Measurements from ENCODE around the gene FOXI1.
"Not testable (repeated sequence)": the region's sequence is repeated elsewhere in the genome, so short reads cannot be mapped to it uniquely, and the experiment has no call there.

Gene FOXI1

DNA sequence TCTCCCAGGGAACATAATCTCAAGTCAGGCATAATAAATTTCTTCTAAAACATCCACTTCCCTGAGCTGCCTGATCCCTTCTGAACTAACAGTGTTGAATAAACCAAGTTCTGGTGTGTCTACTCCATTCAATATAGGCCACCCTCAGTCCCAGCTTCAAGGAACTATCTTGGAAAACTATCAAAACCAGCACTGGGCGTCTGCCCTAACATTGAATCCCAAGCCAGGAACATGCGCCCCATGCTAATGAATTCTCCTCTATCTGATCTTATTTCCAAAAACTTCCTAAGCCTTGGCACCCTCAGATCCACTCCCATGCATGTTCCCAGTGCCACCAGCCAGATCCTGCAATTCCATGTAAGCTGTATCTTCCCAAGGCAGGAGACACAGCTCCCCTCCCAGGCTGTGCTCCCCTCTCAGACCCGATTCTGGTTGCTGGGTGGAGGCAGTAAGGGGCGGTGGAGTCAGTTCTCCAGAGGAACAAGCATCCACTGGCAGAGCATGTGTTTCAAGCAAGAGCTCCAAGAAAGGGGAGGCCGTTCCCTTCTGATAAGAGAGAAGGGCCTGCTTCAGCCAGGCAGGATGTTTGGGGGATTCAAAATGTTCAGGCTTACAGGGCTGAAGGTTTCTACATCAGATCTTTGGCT, 13.1 kb upstream of the FOXI1 start:
- DNase-seq (ENCODE audit: low read depth in 1 of 2, low spot score in 1 of 2), result no peak

DNA sequence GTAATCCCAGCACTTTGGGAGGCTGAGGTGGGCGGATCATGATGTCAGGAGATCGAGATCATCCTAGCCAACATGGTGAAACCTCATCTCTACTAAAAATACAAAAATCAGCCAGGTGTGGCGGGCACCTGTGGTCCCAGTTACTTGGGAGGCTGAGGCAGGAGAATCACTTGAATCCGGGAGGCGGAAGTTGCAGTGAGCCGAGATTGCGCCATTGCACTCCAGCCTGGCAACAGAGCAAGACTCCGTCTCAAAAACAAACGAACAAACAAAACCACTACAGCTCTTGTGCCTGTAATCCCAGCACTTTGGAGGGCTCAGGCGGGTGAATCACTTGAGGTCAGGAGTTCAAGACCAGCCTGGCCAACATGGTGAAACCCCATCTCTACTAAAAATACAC, 11.4 kb upstream of the FOXI1 start:
- not testable (repeated sequence) for DNase-seq (ENCODE audit: low read depth in 1 of 2, low spot score in 1 of 2)

DNA sequence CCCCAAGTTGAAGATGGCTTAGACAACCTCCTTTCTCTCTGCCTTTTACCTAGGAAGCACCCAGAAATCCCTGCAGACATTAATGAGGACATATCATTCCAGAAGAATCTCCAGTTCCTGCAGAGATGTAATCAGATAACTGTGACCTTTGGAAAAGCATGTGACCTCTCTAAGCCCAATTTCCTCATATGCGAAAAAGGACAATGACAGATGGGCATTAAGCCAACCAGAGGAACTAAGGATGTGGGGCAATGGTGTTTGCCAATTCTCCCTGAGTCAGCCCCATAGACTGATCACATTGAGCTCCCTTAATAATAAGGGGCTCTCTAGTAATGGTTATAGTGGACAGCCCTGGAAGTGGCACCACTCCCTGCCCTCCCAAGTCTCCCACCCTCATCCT, 10.1 kb upstream of the FOXI1 start:
- no peak for DNase-seq (ENCODE audit: low read depth in 1 of 2, low spot score in 1 of 2)

DNA sequence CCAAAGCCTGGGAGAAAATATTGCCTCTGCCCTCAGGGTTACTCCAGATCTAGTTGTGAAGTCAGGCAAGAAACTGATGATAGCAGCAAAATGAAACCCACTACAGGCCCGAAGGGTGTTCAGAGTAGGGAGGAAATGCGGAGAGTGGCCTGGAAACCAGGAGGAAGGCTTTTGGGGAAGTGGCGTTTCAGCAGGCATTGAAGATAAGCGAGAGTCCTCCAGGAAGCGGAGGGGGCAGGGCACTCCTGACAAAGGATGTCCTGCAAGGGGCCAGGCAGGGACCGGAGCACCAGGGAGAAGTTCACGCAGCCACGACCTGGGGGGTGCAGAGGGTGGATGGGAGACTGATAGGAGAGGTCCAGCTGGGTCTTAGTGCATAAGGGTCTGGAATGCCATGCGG, 7.8 kb upstream of the FOXI1 start:
- DNase-seq (ENCODE audit: low read depth in 1 of 2, low spot score in 1 of 2), result no peak

DNA sequence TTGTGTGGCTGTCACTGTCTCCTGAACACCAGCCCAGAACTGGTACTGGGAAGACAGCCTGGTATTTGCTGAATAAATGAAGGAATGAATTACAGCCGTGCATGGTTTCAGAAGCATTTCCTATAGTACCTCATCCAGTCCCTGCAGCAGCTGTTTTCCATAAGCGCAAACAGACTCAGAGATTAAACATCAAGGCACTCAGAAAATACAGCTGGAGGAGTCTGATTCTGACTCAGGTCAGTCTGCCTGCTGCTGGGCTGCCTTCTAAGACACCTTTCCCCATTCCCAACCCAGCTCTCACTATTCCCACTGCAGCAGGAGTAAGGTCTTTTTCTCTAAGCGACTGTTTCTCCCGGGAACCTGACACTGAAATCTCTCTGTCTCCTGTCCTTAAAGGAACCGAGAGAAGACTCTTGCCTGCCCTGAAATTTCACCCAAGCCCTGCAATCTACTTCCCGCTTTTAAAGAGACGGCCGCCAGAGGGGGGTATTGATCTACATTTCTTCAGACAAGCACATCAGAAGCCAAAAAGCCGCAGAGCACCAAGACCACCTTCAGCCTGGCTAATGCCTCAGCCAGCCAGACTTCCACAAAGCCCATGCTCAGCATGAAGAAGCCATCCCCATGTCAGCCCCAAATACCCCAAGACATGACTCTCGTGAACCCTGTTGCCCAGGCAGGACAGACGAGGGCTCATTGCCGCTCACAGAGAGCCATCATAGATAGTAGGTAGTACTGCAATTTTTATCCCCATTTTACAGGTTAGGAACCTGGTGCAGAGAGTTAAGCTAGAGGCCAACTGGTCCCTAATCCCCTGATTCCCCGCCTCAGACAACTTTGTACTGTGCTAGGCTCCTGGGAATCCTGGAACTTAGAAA, 5.4 kb upstream of the FOXI1 start:
- peak; percentile 15 to 40 for DNase-seq (ENCODE audit: low read depth in 1 of 2, low spot score in 1 of 2)

DNA sequence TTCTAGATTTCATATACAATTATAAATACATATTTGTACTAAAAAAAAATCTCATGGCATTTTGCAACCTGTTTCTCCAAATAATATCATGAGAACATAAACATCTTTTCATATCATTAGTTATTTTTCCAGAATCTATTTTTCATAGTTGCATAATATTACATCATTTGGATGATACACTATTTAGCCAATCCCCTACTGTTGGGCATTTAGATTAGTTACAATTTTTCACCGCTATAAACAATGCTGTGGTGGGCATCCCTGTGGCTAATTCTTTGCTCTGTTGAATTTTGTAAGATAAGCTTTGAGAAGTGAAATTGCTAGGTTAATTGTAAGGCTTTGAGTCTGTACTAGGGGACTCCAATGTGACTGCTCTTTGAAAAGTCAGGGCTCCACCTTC, 2.2 kb upstream of the FOXI1 start:
- DNase-seq (ENCODE audit: low read depth in 1 of 2, low spot score in 1 of 2), result no peak

DNA sequence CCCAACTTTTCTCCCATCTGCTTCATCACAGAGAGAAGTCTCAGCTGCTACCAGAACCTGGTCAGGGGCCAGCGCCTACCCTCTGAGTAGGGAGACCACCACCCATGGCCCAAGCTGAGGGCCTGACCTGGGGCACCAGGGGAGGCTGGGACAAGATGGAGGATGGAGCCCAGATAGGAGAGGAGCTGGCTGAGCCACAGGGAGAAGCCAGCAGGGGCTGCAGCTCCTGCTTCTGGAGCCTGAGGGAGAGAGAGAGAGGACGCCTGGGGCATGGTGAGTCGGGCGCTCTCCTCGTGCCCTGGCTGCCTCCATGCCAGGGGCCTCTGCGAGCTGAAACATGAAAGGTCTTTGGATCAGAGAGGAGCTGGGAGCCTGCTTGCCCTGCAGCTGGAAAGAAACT, 1.4 kb upstream of the FOXI1 start:
- DNase-seq (ENCODE audit: low read depth in 1 of 2, low spot score in 1 of 2), result no peak

DNA sequence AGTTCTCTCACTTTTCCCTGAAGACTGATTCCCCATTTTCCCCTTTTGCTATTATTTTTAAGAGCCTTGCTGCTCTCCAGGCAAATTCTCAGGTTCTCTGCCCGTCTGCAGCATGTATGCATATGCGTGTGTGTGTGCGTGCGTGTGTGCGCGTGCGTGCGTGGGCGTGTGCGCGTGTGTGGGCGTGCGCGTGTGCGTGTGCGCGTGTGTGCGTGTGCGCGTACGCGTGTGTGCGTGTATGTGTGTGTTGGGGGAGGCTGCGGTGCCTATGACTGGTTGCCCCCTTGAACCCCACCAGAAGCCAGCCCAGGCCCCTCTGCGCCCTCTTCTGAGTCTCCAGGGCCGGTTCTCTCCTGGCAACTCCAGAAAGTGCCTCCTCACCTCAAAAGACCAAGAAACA, 987 bp upstream of the FOXI1 start:
- no peak for DNase-seq (ENCODE audit: low read depth in 1 of 2, low spot score in 1 of 2)

DNA sequence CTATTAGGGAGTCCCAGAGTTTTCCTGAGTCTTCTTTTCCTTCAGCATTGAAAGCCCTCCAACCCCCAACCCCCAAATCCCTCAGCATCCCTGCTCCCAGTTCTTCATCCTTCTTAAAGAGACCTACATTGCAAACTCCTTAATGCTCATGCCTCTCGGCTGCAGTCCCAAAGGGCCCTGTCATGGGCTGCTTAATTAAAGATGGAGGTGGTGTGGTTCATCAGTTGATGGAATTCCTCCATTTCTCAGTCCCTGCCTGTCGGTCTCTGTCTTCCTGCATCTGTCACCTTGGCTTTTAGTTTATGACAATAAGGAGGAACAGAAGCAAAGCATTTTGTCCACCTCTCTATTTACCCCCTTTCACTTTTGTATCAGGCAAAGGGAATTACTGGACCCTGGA, 2.0 kb downstream of the FOXI1 start:
- DNase-seq (ENCODE audit: low read depth in 1 of 2, low spot score in 1 of 2), result no peak

DNA sequence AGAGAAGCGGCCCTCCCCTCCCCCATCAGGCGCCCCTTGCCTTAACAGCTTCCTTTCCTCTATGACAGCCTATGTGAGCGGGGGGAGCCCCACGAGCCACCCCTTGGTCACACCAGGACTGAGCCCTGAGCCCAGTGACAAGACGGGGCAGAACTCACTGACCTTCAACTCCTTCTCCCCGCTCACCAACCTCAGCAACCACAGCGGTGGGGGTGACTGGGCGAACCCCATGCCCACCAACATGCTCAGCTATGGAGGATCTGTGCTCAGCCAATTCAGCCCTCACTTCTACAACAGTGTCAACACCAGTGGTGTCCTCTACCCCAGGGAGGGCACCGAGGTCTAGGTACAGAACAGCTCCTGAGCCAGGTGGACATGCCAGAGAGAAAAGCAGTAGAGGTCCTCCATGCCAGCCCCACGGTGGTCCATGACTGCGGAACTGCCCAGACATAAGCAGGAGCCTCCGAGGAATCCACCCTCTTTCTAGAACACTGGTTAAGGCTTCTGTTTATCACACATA, 2.6 kb downstream of the FOXI1 start:
- DNase-seq (ENCODE audit: low read depth in 1 of 2, low spot score in 1 of 2), result no peak

DNA sequence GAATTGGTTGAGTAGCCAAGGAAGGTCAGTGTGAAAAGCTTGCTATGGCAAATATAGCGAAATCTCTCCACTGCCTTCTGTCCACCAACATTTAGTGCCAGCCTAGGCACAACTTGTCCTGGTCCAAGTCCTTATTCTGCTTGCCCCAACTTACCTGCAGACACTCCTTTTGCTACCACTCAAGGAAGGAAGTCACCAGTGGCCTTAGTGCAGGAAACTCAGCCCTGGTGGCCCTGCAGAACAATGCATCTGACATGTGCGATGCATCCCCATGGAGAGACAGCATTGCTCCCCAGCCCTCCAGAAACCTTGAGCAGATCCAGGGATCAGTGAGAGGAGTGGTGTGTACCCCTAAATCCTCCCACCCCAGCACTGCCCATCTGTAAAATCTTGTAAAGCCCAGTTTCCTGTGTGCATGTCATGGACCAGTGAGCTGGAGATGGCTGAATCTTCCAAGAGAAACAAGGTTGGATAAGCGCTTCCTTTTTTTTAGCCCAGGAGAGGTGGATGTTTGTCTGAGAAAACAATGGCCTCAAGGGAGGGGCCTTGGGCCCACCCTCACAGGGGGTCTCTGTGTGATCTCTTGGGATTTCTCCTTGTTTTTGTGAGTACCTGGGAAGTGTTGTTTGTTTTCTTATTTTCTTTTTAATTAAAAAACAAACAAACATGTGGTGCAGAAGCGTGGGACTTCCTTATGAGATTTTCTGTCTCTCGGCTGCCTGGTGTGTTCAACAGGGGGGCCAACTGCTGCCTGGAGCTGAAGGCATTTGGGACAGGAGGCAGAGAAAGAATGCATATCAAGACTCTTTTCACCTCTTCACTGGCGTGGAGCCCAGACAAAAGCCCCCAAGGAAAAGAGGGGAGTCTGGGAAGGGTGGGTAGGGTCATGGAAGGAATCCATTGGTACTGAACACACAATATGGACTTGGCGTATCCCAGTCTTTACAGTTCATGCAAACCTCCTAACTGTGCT, 3.6 kb downstream of the FOXI1 start:
- DNase-seq (ENCODE audit: low read depth in 1 of 2, low spot score in 1 of 2), result no peak

DNA sequence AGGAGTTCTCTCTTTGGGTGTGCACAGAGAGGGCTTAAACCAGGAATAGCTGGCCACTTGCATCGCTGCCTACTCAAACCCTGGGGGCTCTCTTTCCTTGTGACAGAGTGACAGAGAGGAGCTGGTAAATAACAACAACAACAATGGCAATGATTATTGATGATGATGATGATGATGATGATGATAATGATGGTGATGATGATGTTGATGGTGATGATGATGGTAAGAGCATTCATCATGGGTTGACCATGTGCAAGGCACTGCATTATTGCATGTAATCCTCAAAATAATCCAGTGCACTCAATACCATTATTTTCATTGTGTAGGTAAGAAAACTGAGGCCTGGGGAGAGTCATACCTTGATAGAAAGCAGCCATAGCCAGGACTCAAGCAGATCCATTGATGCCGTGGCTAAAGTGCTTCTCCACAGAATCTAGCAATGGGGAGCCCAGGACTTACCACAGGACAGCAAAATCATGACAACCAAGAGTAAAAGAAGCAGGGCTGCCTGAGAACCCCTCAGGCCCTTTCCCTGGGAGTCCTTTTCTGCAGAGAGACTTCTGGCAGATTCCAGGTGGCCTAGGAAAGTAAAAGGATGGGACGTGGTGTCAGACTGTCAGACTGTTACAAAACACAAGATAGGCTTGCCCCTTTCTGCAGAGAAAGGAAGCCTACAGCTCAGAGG, 4.8 kb downstream of the FOXI1 start:
- DNase-seq (ENCODE audit: low read depth in 1 of 2, low spot score in 1 of 2), result no peak

DNA sequence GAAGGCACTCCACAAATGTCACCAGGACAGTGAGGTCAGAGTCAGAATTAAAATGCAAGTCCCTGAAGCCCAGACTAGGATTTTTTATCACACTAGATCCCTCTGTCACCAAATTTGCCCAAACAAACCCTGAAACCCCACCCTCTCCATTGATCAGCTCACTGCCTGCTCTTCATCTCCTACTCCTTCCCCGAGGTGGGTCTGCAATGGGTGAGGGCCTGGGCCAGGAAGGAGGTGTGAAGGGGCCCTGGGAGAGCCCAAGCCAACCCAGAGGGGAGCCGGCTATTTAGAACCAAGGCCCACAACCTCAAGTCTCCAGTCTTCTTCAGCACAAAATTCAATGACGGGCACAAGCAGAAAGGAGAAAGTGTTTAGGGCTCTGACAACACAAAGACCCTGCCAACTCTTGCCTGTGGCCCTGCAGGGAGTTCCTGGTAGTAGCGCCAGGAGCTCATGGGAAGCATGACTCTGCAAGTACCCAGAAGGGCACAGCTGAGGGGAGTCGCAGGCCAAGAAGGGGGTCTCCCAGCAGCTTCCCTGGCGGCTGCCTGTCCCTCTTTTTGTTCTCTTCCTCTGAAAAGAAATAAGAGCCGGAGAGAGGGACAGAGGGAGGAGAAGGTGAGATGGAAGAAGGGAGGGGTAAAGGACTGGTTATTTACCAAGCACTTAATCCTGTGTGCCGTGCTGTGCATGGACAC, 5.5 kb downstream of the FOXI1 start:
- DNase-seq (ENCODE audit: low read depth in 1 of 2, low spot score in 1 of 2), result no peak

DNA sequence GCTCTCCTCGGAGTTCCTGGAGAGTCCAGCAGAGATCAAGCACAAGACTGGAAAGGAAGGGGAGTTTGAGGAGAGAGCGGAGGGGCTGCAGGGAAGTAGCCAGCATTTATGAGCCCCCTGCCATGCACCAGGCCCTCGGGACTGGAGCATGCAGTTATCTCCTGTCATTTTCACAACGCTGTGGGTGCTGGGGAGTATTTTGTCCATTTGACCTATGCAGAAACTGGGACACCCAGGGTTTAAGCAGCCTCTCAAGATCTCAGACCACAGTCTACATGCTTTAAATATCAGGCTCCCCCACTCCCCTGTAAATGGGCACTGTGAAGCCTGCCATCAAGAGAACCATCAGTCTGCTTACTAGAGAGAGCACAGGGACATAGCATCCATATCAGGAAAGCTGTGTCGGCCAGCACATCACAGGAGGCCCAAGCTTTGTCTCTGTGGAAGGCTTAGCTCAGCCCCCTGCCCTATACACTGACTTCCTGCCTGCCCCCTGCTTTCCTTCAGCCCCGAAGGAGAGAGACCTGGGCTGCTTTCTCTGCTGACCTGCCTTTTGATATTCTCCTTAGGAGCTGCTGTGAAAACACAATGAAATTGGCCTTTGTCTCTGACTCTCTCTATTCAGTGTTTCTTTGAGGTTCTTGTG, 7.3 kb downstream of the FOXI1 start:
- DNase-seq (ENCODE audit: low read depth in 1 of 2, low spot score in 1 of 2), result no peak

DNA sequence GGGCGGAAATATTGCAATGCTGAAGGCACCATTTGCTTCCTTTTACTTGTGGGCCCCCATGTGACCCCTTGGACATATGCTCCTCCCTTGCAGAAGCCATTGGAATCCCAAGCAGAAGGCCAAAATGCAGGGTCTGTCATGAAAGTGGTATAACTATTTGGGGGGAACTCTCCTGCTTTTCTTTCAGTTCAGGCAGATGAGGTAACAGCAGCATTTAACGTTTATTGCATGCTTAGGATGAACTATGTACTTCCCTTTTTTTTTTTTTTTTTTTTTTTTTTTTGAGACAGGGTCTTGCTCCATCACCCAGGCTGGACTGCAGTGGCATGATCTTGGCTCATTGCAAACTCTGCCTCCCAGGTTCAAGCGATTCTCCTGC, 7.8 kb downstream of the FOXI1 start:
- DNase-seq (ENCODE audit: low read depth in 1 of 2, low spot score in 1 of 2), result no peak

DNA sequence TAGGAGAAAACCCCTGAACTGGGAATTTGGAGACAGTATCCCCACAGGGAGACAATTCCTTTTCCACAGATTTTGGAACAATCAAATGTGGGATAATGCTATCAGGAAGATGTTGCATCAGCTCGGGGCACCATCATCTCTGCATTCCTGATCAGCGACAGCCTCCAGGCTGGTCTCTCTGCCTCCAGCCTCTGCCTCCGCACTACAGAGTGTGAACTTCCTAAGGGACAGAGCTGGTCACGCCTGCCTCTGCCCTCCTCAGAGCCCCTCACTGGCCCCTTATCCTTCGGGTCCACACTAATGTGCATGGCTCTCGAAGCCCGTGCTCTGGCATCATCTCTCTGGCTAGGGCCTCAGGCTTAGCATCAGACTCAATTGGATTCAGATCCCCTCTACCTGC, 8.6 kb downstream of the FOXI1 start:
- no peak for DNase-seq (ENCODE audit: low read depth in 1 of 2, low spot score in 1 of 2)

DNA sequence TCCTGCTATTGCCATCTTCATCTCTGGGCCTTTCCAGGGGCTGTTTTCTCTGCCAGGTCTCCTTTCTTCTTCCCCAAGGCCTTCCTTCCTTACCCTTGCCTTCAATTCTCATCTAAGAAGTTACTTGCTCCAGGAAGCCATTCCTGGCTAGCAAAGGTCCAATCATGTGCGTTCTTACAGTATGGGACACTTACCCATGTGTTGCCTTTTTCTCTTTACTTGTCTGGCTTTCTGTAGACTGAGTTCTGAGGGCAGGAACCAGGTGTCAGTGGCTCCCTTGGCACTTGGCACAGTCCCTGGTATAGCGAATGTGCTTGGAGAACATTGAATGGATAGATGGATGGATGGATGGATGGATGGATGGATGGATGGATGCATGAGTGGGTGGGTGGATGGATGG, 10.2 kb downstream of the FOXI1 start:
- DNase-seq (ENCODE audit: low read depth in 1 of 2, low spot score in 1 of 2), result no peak

DNA sequence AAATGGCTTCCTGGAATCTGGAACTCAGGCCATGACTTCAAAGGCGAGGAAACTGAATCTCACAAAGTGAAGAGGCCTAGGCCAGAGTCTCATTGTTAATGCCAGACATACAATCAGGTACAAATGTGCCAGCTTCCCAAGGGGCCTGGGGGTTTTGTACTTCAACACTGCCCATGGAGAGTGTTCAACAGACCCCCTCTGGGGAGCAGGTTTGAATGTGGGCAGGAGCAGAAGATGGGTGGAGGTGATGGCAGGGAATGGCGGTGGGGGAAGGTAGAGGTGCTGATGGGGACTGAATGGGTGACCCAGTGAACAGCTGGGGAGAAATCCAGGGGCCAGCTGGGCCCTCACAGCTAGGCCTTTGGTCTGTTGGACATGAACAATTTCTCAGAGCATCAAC, 12.0 kb downstream of the FOXI1 start:
- DNase-seq (ENCODE audit: low read depth in 1 of 2, low spot score in 1 of 2), result no peak

DNA sequence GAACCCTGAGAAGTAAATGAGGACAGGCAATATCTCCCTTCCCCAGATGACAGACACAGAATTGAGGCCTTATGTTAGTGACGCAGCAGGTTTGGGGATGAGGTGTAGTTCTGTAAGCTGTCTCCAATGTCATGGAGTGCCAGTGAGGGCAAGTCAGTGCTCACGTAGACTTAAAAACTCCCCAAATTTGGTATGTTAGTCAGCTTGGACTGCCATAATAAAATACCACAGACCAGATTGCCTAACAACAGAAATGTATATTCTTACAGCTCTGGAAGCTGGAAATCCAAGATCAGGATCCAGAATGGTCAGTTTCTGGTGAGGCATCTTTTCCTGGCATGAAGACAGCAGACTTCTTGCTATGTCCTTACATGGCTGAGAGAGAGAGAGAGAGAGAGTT, 14.9 kb downstream of the FOXI1 start:
- no peak for DNase-seq (ENCODE audit: low read depth in 1 of 2, low spot score in 1 of 2)

DNA sequence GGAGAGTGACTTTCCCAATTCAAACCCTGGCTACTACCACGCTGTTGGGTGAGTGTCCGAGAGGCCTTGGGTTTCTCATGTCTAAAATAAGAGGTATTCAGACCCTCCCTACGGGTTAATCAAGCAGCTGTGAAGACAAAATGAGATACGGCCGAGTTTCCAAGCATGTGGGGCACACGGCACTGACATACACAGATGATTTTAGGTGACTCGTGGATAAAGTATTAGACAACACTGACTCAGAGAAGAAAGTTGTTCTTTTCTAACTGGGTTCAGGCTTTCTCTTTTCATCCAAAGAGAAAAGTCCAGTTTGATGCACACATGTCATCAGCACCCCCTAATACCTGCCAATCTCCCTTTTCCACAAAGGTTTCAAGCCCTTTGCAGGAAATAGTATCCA, 15.6 kb downstream of the FOXI1 start:
- no peak for DNase-seq (ENCODE audit: low read depth in 1 of 2, low spot score in 1 of 2)
